Left forelimb (tissue), 1 donor: ENCODE measurements around the gene ISOC2.
"Not testable (repeated sequence)": the region's sequence is repeated elsewhere in the genome, so short reads cannot be mapped to it uniquely, and the experiment has no call there.

Experiments used
- DNase-seq: peaks from one replicate; pipeline ENCODE4 v3.0.0-alpha.2; 2018; ENCODE audit warnings: low spot score

ISOC2 gene

GRCh38 chr19:55440411-55441105, 20.9 kb downstream of the ISOC2 start:
- DNase-seq = no peak

- no peak for DNase-seq
These were observed 22.4 kb downstream of the ISOC2 start for GRCh38 chr19:55439052-55439451.

- peak; percentile 86 for DNase-seq
These were observed 24.0 kb downstream of the ISOC2 start for GRCh38 chr19:55437410-55437809.

GRCh38 chr19:55436847-55437246, 24.6 kb downstream of the ISOC2 start:
- no peak for DNase-seq

- DNase-seq = no peak
These were observed 26.4 kb downstream of the ISOC2 start for GRCh38 chr19:55435020-55435419.

- no peak for DNase-seq
These were observed 27.0 kb downstream of the ISOC2 start for GRCh38 chr19:55434356-55434919.

GRCh38 chr19:55433292-55433691, 28.1 kb downstream of the ISOC2 start:
- DNase-seq = no peak

- DNase-seq = no peak
These were observed 29.0 kb downstream of the ISOC2 start for GRCh38 chr19:55432241-55432959.

GRCh38 chr19:55431183-55431582, 30.3 kb downstream of the ISOC2 start:
- DNase-seq = no peak

GRCh38 chr19:55426042-55426441, 35.4 kb downstream of the ISOC2 start:
- DNase-seq = no peak

- no peak for DNase-seq
These were observed 36.9 kb downstream of the ISOC2 start for GRCh38 chr19:55424518-55424917.

GRCh38 chr19:55423225-55424005, 38.0 kb downstream of the ISOC2 start:
- no peak for DNase-seq

GRCh38 chr19:55421281-55421680, 40.2 kb downstream of the ISOC2 start:
- not testable (repeated sequence) for DNase-seq

- no peak for DNase-seq
These were observed 41.7 kb downstream of the ISOC2 start for GRCh38 chr19:55419624-55420236.

- DNase-seq = no peak
These were observed 42.3 kb downstream of the ISOC2 start for GRCh38 chr19:55419103-55419502.

- DNase-seq = no peak
These were observed 43.3 kb downstream of the ISOC2 start for GRCh38 chr19:55418185-55418584.

GRCh38 chr19:55410168-55410567, 51.3 kb downstream of the ISOC2 start:
- no peak for DNase-seq

- DNase-seq = not testable (repeated sequence)
These were observed 52.3 kb downstream of the ISOC2 start for GRCh38 chr19:55409179-55409578.

GRCh38 chr19:55408533-55408872, 52.9 kb downstream of the ISOC2 start:
- DNase-seq = no peak

GRCh38 chr19:55407800-55408532, 53.5 kb downstream of the ISOC2 start:
- peak; percentile 99 for DNase-seq

- not testable (repeated sequence) for DNase-seq
These were observed 54.0 kb downstream of the ISOC2 start, which contains the start of gene UBE2S for GRCh38 chr19:55407550-55407799. Gene UBE2S (minus strand): TSS chr19:55407788. CDS start chr19:55407589, 199 bp downstream.
